D721Med (cell line): ENCODE results near the gene PTPRM.

Experiments
- DNase-seq: peaks from one replicate; pipeline ENCODE4 v3.0.0; 2011; ENCODE audit warnings: low spot score; ENCODE audit not compliant: insufficient read length
- FAIRE-seq: peaks from 2 replicates; lab custom pipeline; 2011; peaks lifted over from hg19 to GRCh38; lab: Jason Lieb, UNC
- CTCF ChIP-seq: IDR thresholded peaks from 2 replicates; pipeline ENCODE4 v1.5.1; 2012; ENCODE audit warnings: mild to moderate bottlenecking, control low read depth; ENCODE audit not compliant: insufficient read depth; ENCODE audit errors: missing control alignments

PTPRM gene

GRCh38 chr18:7668392-7668791 lies 101.3 kb downstream of the PTPRM start:
- no peak for DNase-seq
- TF ChIP-seq CTCF, result no peak
- no peak for FAIRE-seq

- no peak for TF ChIP-seq CTCF
- no peak for FAIRE-seq
- no peak for DNase-seq
These were observed 102.2 kb downstream of the PTPRM start for GRCh38 chr18:7669361-7669760.

- DNase-seq (no peak), FAIRE-seq (no peak)
- TF ChIP-seq CTCF, result no peak
These were observed 104.0 kb downstream of the PTPRM start for GRCh38 chr18:7671105-7671504.

- FAIRE-seq, result no peak
- no peak for DNase-seq
- no peak for TF ChIP-seq CTCF
These were observed 109.2 kb downstream of the PTPRM start for GRCh38 chr18:7676253-7676873.

GRCh38 chr18:7677001-7677400 lies 109.9 kb downstream of the PTPRM start:
- FAIRE-seq, result no peak
- TF ChIP-seq CTCF, result no peak
- no peak for DNase-seq

GRCh38 chr18:7677424-7677823 lies 110.3 kb downstream of the PTPRM start:
- no peak for TF ChIP-seq CTCF
- FAIRE-seq, result no peak
- DNase-seq, result no peak

GRCh38 chr18:7678389-7678788 lies 111.3 kb downstream of the PTPRM start:
- no peak for TF ChIP-seq CTCF
- FAIRE-seq, result no peak
- DNase-seq, result no peak
